Activated CD8-positive, alpha-beta memory T cell treated with anti-CD3 and anti-CD28 coated beads for 4 hours (primary cell): ENCODE measurements around the gene TMEM63B.
"Not testable (repeated sequence)": the region's sequence is repeated elsewhere in the genome, so short reads cannot be mapped to it uniquely, and the experiment has no call there.

Experiments
- DNase-seq, 2 donors: peaks; one replicate each; pipeline ENCODE4 v3.0.0-alpha.2; 2020; ENCODE audit warnings: low read depth in 2 of 2

TMEM63B gene

GRCh38 chr6:44171899-44172546, 44.7 kb downstream of the TMEM63B start:
- no peak for DNase-seq

GRCh38 chr6:44172731-44173500, 45.6 kb downstream of the TMEM63B start:
- DNase-seq: peak; percentile 54 to 57

- no peak for DNase-seq
Measured at GRCh38 chr6:44176130-44176761, 48.9 kb downstream of the TMEM63B start.

- peak in 1 of 2 donors; percentile 8 for DNase-seq
Measured at GRCh38 chr6:44176762-44177509, 49.6 kb downstream of the TMEM63B start.

GRCh38 chr6:44177691-44178423, 50.5 kb downstream of the TMEM63B start:
- no peak for DNase-seq

GRCh38 chr6:44178424-44179071, 51.2 kb downstream of the TMEM63B start:
- no peak for DNase-seq

- DNase-seq: no peak
Measured at GRCh38 chr6:44179072-44179536, 51.8 kb downstream of the TMEM63B start.

GRCh38 chr6:44179648-44180047, 52.3 kb downstream of the TMEM63B start:
- no peak for DNase-seq

- no peak for DNase-seq
Measured at GRCh38 chr6:44180406-44180805, 53.1 kb downstream of the TMEM63B start.

- no peak for DNase-seq
Measured at GRCh38 chr6:44180886-44181285, 53.5 kb downstream of the TMEM63B start.

GRCh38 chr6:44181784-44182183, 54.4 kb downstream of the TMEM63B start:
- DNase-seq: not testable (repeated sequence)

- no peak for DNase-seq
Measured at GRCh38 chr6:44182911-44183390, 55.6 kb downstream of the TMEM63B start.

- no peak for DNase-seq
Measured at GRCh38 chr6:44183783-44184182, 56.4 kb downstream of the TMEM63B start.

- not testable (repeated sequence) for DNase-seq
Measured at GRCh38 chr6:44185356-44185755, 58.0 kb downstream of the TMEM63B start.

GRCh38 chr6:44185953-44186634, 58.7 kb downstream of the TMEM63B start:
- no peak for DNase-seq

- DNase-seq: no peak
Measured at GRCh38 chr6:44186635-44187025, 59.3 kb downstream of the TMEM63B start.

- no peak for DNase-seq
Measured at GRCh38 chr6:44188819-44189218, 61.5 kb downstream of the TMEM63B start.

GRCh38 chr6:44189257-44189656, 61.9 kb downstream of the TMEM63B start:
- no peak for DNase-seq

- no peak for DNase-seq
Measured at GRCh38 chr6:44190715-44191114, 63.4 kb downstream of the TMEM63B start.

GRCh38 chr6:44192428-44193041, 65.2 kb downstream of the TMEM63B start:
- no peak for DNase-seq
